Spinal cord (tissue), 10 donors: ENCODE measurements around the gene IGSF21. TPM values are rescaled to one million over a fixed set of nuclear protein-coding genes. Genes with fewer than 3 reads are reported as not detected.

ENCODE experiments used
- DNase-seq, 6 donors: peaks; one replicate each; pipeline versions ENCODE4 v3.0.0 to v3.0.0-alpha.2; 2013 to 2015; ENCODE audit warnings: low spot score in 6 of 6, low read depth in 4 of 6
- H3K27ac ChIP-seq: one replicate; pipeline ENCODE4 v1.5.1; 2013; ENCODE audit warnings: low read depth, low read length, control low read depth
- H3K27me3 ChIP-seq: one replicate; pipeline ENCODE4 v1.6.1; 2013; ENCODE audit warnings: low read length; ENCODE audit not compliant: control insufficient read depth, insufficient read depth
- H3K36me3 ChIP-seq: one replicate; pipeline ENCODE4 v1.6.1; 2013; ENCODE audit warnings: low read length; ENCODE audit not compliant: control insufficient read depth, insufficient read depth
- H3K4me1 ChIP-seq: one replicate; pipeline ENCODE4 v1.6.1; 2013; ENCODE audit warnings: low read length; ENCODE audit not compliant: control insufficient read depth, insufficient read depth
- H3K4me3 ChIP-seq: one replicate; pipeline ENCODE4 v1.5.1; 2013; ENCODE audit warnings: low read depth, low read length, control low read depth
- H3K9me3 ChIP-seq: one replicate; pipeline ENCODE4 v1.6.1; 2013; ENCODE audit warnings: low read length; ENCODE audit not compliant: control insufficient read depth, insufficient read depth
- WGBS: methylation state at CpG from one replicate; pipeline ENCODE4 v1.1.5; 2013; ENCODE audit warnings: missing lambda C conversion rate; ENCODE audit not compliant: insufficient coverage; 5-methylcytosine and 5-hydroxymethylcytosine counted together
- polyA plus RNA-seq, 2 donors: library from polyadenylated mRNA; unstranded; fragments of 120-200 nt; gene quantifications; one replicate each; pipeline ENCODE4 v1.2.1, GENCODE V29; 2013; ENCODE audit not compliant: insufficient read length in 2 of 2
- total RNA-seq, 2 donors: library from RNA; depleted of rRNA in 1 of 2; stranded (reverse); fragments of 120-200 nt in 1 of 2; fragments of >200 nt in 1 of 2; gene quantifications; one replicate each; pipeline versions ENCODE4 v1.2.3 to v1.2.4, GENCODE V29; 2013 to 2014
- donor health status: healthy.

Gene IGSF21
- total and polyA plus RNA-seq, 4 donors = 9.0 to 70.7 (median 40.7) TPM

- H3K27me3 ChIP-seq = no peaks in the 10 kb centered on the region
- peak in 1 of 6 donors; percentile 46 for DNase-seq
- H3K27ac ChIP-seq = no peak overlapping the region
- no peak overlapping the region for H3K4me3 ChIP-seq
- no peaks in the 10 kb centered on the region for H3K4me1 ChIP-seq
- no peaks in the 10 kb centered on the region for H3K36me3 ChIP-seq
- H3K9me3 ChIP-seq = no peaks in the 10 kb centered on the region
- WGBS = 85% methylated on average over 6 of the region's 6 CpGs
These were observed 196.7 kb downstream of the IGSF21 start for GRCh38 chr1:18304151-18304869.

DNA sequence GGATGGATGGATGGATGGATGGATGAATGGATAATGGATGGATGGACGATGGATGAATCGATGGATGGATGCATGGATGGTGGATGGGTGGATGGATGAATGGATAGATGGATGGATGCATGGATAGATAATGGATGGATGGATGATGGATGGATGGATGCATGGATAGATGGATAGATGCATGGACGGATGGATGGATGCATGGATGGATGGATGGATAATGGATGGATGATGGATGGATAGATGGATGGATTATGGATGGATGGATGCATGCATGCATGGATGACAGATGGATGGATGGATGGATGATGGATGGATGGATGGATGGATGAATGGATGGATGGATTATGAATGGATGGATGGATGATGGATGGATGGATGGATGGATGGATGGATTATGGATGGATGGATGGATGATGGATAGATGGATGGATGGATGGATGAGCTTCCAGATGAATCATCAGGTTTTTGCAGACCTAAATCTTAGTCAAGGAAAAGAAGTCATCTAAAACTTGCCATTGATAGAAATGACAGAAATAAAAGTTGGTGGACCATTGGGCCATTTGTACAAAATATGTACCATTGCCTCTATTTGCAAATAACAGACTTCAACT, 197.7 kb downstream of the IGSF21 start:
- no peaks in the 10 kb centered on the region for H3K27me3 ChIP-seq

DNA sequence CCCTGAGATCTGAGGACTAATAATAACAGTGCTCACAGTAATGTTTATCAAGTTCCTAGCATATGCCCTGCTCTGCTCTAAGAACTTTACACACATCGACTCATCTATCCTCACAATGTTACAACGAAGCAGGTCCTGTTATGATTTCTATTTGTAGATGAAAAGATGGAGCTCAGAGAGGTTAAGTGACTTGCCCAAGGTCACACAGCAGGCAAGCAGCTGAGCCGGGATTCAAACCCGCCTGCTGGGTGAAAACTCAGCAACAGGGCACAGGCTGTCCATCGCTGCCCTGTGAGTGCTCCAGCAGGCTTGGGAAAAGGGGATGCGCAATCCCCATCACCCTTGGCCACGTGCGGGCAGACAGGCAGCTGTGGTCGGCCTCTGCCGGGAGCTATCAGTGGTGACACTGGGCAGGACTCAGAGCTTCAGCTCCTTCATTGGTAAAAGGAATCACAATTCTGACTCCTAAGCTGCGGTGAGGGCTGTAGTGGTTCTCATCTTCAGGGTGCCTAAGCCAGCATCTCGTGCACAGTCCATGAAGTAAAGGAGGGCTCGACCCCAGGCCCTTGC, 199.8 kb downstream of the IGSF21 start:
- Histone ChIP-seq H3K27me3 (no peaks in the 10 kb centered on the region), H3K9me3 (no peaks in the 10 kb centered on the region), H3K36me3 (no peaks in the 10 kb centered on the region), H3K27ac (no peak overlapping the region), H3K4me3 (no peak overlapping the region), H3K4me1 (no peaks in the 10 kb centered on the region)
- WGBS = 86% methylated on average over 11 of the region's 13 CpGs
- no peak for DNase-seq

More for the DNA sequence above, 197.7 kb downstream of the IGSF21 start:
- no peaks in the 10 kb centered on the region for H3K9me3 ChIP-seq
- no peaks in the 10 kb centered on the region for H3K36me3 ChIP-seq
- H3K27ac ChIP-seq = no peak overlapping the region
- no peak for DNase-seq
- no peaks in the 10 kb centered on the region for H3K4me1 ChIP-seq
- 91% methylated on average over 3 of the region's 3 CpGs for WGBS
- H3K4me3 ChIP-seq = no peak overlapping the region

GRCh38 chr1:18309552-18310155, 202.1 kb downstream of the IGSF21 start:
- no peaks in the 10 kb centered on the region for H3K4me1 ChIP-seq
- H3K4me3 ChIP-seq = no peak overlapping the region
- H3K27ac ChIP-seq = no peak overlapping the region
- no peaks in the 10 kb centered on the region for H3K9me3 ChIP-seq
- H3K27me3 ChIP-seq = no peaks in the 10 kb centered on the region
- 75% methylated on average over 7 of the region's 10 CpGs for WGBS
- no peaks in the 10 kb centered on the region for H3K36me3 ChIP-seq
- no peak for DNase-seq

DNA sequence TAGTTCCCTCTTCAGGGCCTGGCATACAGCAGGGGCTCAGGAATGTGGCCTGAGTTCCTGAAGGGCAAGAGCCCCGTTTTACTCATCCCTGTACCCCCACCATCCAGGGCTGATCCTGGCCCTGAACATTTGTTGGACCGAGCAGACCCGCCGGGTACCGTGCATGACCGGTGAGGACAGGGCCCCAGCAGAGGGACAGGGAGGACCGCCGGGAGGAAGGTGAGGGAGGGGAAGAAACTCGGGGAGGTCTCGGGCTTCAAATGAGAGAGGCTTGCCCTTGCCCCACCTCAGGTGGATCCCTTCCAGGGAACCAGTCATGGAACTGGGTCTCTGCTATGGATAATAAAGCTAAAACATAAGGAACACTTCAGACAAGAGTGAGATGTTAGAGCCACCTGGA, 205.4 kb downstream of the IGSF21 start:
- H3K4me3 ChIP-seq = no peak overlapping the region
- H3K9me3 ChIP-seq = no peaks in the 10 kb centered on the region
- no peaks in the 10 kb centered on the region for H3K36me3 ChIP-seq
- WGBS = 96% methylated on average over 6 of the region's 10 CpGs
- H3K27me3 ChIP-seq = no peaks in the 10 kb centered on the region
- no peaks in the 10 kb centered on the region for H3K4me1 ChIP-seq
- DNase-seq = no peak
- H3K27ac ChIP-seq = no peak overlapping the region

DNA sequence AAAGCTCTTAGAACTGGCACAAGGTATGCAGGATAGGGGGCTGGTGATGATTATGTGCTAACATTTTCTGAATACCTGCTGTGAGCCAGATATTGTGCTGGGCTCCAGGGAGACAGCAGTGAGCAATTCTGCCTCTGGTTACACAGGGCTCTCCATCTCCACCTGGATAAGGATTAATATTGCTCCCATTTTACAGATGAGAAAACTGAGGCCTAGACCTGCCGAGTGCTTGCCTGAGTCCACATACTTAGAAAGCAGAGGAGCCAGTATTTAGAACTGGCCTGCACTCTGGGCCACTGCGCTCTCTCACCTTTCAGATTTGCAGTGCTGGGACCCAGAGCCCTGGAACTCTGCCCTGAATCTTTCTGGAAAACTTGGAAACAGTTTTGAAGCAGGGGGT, 205.9 kb downstream of the IGSF21 start:
- Histone ChIP-seq H3K9me3 (no peaks in the 10 kb centered on the region), H3K4me3 (no peak overlapping the region), H3K36me3 (no peaks in the 10 kb centered on the region), H3K27ac (no peak overlapping the region), H3K4me1 (no peaks in the 10 kb centered on the region), H3K27me3 (no peaks in the 10 kb centered on the region)
- 92% methylated on average over 2 of the region's 2 CpGs for WGBS
- DNase-seq = no peak

GRCh38 chr1:18314399-18314798, 206.8 kb downstream of the IGSF21 start:
- Histone ChIP-seq H3K36me3 (no peaks in the 10 kb centered on the region), H3K9me3 (no peaks in the 10 kb centered on the region), H3K4me3 (no peak overlapping the region), H3K27ac (no peak overlapping the region), H3K4me1 (no peaks in the 10 kb centered on the region), H3K27me3 (no peaks in the 10 kb centered on the region)
- no peak for DNase-seq
- 62% methylated on average over 6 of the region's 9 CpGs for WGBS

DNA sequence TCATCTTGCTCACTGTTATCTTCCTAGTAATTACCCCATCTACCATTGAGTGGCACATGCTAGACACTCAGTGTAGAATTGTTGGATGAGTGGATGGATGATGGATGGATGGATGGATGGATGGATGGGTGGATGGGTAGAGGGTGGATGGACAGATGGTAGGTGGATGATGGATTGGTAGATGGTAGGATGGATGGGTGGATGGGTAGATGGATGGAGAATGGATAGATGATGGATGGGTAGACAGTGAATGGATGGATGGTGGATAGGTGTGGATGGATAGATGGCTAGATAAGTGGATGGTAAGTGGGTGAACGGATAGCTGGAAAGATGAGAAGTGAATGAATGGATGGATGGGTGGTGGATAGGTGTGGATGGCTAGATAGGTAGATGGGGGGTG, 207.9 kb downstream of the IGSF21 start:
- 71% methylated on average over 1 of the region's 1 CpG for WGBS
- no peaks in the 10 kb centered on the region for H3K27me3 ChIP-seq

GRCh38 chr1:18316764-18317163, 209.2 kb downstream of the IGSF21 start:
- H3K4me3 ChIP-seq = no peak overlapping the region
- H3K36me3 ChIP-seq = no peaks in the 10 kb centered on the region
- no peaks in the 10 kb centered on the region for H3K27me3 ChIP-seq
- H3K4me1 ChIP-seq = peaks cover 8% of the 10 kb centered on the region
- no peak for DNase-seq
- H3K27ac ChIP-seq = no peak overlapping the region
- WGBS = no CpG with 5 or more reads among the region's 3 CpGs
- H3K9me3 ChIP-seq = no peaks in the 10 kb centered on the region

More for the DNA sequence above, 207.9 kb downstream of the IGSF21 start:
- no peak overlapping the region for H3K4me3 ChIP-seq
- no peak overlapping the region for H3K27ac ChIP-seq
- H3K9me3 ChIP-seq = no peaks in the 10 kb centered on the region
- DNase-seq = no peak
- peaks cover 5% of the 10 kb centered on the region for H3K4me1 ChIP-seq
- no peaks in the 10 kb centered on the region for H3K36me3 ChIP-seq
